ENCODE results near the gene UBR7. TPM values are rescaled to one million over a fixed set of nuclear protein-coding genes. Genes with fewer than 3 reads are reported as not detected.
"Not testable (repeated sequence)": the region's sequence is repeated elsewhere in the genome, so short reads cannot be mapped to it uniquely, and the experiment has no call there.

UBR7 gene
- total RNA-seq, 5 donors from 2014 or later (not counting 1 experiment from before 2014, with no cell fraction given): 12.0 to 16.9 (median 14.7) TPM

DNA sequence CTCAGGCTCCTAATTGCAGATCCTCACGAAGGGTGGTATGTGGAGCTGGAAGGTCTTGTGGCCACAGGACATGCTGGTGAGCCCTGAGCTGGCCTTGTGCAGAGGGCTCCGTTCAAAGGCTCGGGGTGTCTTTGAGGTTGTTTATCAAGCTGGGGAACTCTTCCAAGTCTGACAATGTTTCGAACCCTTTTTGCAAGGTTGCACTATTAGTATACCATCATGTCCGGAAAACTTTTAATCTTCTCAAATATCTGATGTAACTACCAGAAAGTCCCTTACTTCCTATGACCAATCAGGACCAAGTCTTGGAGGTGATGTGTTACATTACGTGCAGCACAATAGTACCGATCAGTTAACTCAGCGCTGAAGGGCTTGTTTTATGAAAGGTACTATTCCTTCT, 21.5 kb downstream of the UBR7 start:
- no peak for DNase-seq
- Histone ChIP-seq H3K9me3 (no peaks in the 10 kb centered on the region), H3K4me3 (ENCODE audit: control insufficient read depth in 1 of 2, extremely low read depth in 1 of 2, low read length in 1 of 2) (no peak overlapping the region), H3K27me3 (replicated peaks in 1 of 2; ENCODE audit: control insufficient read depth in 2 of 2, extremely low read depth in 1 of 2, insufficient read depth in 2 of 2, low read length in 1 of 2) (peaks cover 0 to 27% of the 10 kb centered on the region in 2 experiments), H3K27ac (ENCODE audit: low read length) (no peak overlapping the region), H3K4me1 (ENCODE audit: control insufficient read depth in 1 of 2, extremely low read depth in 1 of 2, insufficient read depth in 2 of 2, low read length in 2 of 2) (peaks cover 0 to 11% of the 10 kb centered on the region in 2 experiments), H3K36me3 (ENCODE audit: control insufficient read depth in 2 of 2, extremely low read depth in 1 of 2, insufficient read depth in 1 of 2, low read length in 1 of 2) (peaks cover 3 to 47% of the 10 kb centered on the region in 2 donors)
- Mint-ChIP-seq H3K4me3 (no peak overlapping the region), H3K36me3 (peaks cover 47% of the 10 kb centered on the region), H3K27ac (no peak overlapping the region), H3K4me1 (peaks cover 12 to 22% (median 19%) of the 10 kb centered on the region in 3 donors), H3K27me3 (peaks cover 9 to 12% of the 10 kb centered on the region in 2 donors), H3K9me3 (no peaks in the 10 kb centered on the region)
- ATAC-seq (replicated peaks in 1 of 4): no peak
- ChIA-PET POLR2A (no interaction called here), CTCF (no interaction called here)
- WGBS (ENCODE audit: insufficient coverage): 100% methylated on average over 2 of the region's 8 CpGs

DNA sequence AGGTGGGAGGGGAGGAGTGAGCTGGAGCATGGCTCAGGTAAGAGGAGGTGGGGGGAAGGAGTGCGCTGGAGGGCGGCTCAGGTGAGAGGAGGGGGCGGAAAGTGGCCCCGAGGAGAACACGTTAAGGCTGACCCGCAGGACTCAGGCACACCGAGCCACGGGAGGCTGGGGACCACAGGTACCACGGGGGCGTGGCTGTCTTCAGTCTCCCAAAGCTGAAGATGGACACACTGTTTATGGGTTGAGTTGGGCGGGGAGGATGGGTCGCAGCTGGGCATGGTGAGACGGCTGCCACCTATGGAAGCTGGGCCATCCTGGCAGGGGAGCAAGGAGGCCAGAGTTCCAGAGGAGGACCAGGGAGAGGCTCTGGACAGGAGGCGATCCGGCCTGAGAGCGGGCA, 23.5 kb downstream of the UBR7 start:
- H3K36me3 ChIP-seq (ENCODE audit: control insufficient read depth in 2 of 2, extremely low read depth in 1 of 2, insufficient read depth in 1 of 2, low read length in 1 of 2): peaks cover 3 to 31% of the 10 kb centered on the region in 2 donors
- Mint-ChIP-seq H3K36me3 (peaks cover 34% of the 10 kb centered on the region), H3K27me3 (peaks cover 9 to 12% of the 10 kb centered on the region in 2 donors), H3K9me3 (no peaks in the 10 kb centered on the region), H3K27ac (no peak overlapping the region), H3K4me1 (peaks cover 12 to 22% (median 19%) of the 10 kb centered on the region in 3 donors), H3K4me3 (peak overlapping the region in 2 of 3 donors; percentile 61 to 77)
- peaks cover 0 to 11% of the 10 kb centered on the region in 2 experiments for H3K4me1 ChIP-seq (ENCODE audit: control insufficient read depth in 1 of 2, extremely low read depth in 1 of 2, insufficient read depth in 2 of 2, low read length in 2 of 2)
- CTCF ChIA-PET: no interaction called here
- no peak overlapping the region for H3K27ac ChIP-seq (ENCODE audit: low read length)
- H3K9me3 ChIP-seq: no peaks in the 10 kb centered on the region
- POLR2A ChIA-PET: no interaction called here
- no peak for ATAC-seq (replicated peaks in 1 of 4)
- H3K27me3 ChIP-seq (replicated peaks in 1 of 2; ENCODE audit: control insufficient read depth in 2 of 2, extremely low read depth in 1 of 2, insufficient read depth in 2 of 2, low read length in 1 of 2): peaks cover 0 to 27% of the 10 kb centered on the region in 2 experiments
- no peak overlapping the region for H3K4me3 ChIP-seq (ENCODE audit: control insufficient read depth in 1 of 2, extremely low read depth in 1 of 2, low read length in 1 of 2)
- 97% methylated on average over 15 of the region's 16 CpGs for WGBS (ENCODE audit: insufficient coverage)
- no peak for DNase-seq

DNA sequence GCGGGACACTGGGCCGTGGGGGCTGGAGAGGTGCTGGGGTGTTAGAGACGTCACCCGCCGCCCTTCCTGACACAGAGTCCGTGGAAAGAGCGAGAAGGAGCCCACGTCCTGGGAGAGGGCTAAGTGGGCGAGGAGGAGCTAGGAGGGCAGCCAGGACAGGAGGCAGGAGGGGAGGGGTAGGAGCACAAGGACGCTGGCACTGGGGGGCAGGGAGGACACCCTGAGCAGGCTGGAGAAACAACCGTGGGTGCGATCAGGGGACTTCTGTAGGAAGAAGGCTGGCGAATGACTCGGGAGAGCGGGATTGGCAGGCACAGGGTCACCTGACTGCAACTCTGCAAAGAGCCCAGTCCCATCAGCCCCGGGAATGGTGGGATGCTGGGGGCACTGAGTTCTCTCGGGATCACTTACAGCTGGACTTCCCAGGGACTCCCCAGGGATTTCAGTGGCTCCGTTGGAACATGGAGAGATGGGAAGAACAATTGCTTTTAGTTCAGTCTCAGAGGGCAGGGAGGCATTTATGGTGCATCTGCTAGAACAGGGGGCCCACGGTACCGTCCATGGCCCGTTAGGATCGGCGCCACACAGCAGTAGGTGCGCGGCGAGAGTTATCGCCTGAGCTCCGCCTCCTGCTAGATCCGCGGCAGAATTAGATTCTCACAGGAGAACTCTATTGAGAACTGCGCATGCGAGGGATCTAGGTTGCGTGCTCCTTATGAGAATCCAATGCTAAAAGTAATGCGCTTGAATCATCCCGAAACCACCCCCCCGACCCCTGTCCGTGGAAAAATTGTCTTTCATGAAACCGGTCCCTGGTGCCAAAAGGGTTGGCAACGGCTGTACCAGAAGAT, 24.3 kb downstream of the UBR7 start:
- Mint-ChIP-seq H3K9me3 (no peaks in the 10 kb centered on the region), H3K27ac (no peak overlapping the region), H3K4me3 (peak overlapping the region; percentile 45 to 77 (median 61)), H3K36me3 (peaks cover 26% of the 10 kb centered on the region), H3K4me1 (peaks cover 12 to 22% (median 19%) of the 10 kb centered on the region in 3 donors), H3K27me3 (peaks cover 9 to 12% of the 10 kb centered on the region in 2 donors)
- DNase-seq (no peak), ATAC-seq (replicated peaks in 1 of 4) (peak in 3 of 4 experiments; percentile 43 to 72 (median 56))
- H3K36me3 ChIP-seq (ENCODE audit: control insufficient read depth in 2 of 2, extremely low read depth in 1 of 2, insufficient read depth in 1 of 2, low read length in 1 of 2): peaks cover 3 to 24% of the 10 kb centered on the region in 2 donors
- WGBS (ENCODE audit: insufficient coverage): 37% methylated on average over 36 of the region's 39 CpGs
- CTCF ChIA-PET: interaction anchor here in 1 of 2 donors (0.6 kb wide), 1 partner anchor 91 kb away, joined by 3 read pairs; no protein-coding TSS in a partner anchor
- peaks cover 0 to 27% of the 10 kb centered on the region in 2 experiments for H3K27me3 ChIP-seq (replicated peaks in 1 of 2; ENCODE audit: control insufficient read depth in 2 of 2, extremely low read depth in 1 of 2, insufficient read depth in 2 of 2, low read length in 1 of 2)
- no peaks in the 10 kb centered on the region for H3K9me3 ChIP-seq
- H3K4me1 ChIP-seq (ENCODE audit: control insufficient read depth in 1 of 2, extremely low read depth in 1 of 2, insufficient read depth in 2 of 2, low read length in 2 of 2): peaks cover 0 to 11% of the 10 kb centered on the region in 2 experiments
- POLR2A ChIA-PET: no interaction called here
- H3K27ac ChIP-seq (ENCODE audit: low read length): no peak overlapping the region
- H3K4me3 ChIP-seq (ENCODE audit: control insufficient read depth in 1 of 2, extremely low read depth in 1 of 2, low read length in 1 of 2): peak overlapping the region; percentile 24 to 35

DNA sequence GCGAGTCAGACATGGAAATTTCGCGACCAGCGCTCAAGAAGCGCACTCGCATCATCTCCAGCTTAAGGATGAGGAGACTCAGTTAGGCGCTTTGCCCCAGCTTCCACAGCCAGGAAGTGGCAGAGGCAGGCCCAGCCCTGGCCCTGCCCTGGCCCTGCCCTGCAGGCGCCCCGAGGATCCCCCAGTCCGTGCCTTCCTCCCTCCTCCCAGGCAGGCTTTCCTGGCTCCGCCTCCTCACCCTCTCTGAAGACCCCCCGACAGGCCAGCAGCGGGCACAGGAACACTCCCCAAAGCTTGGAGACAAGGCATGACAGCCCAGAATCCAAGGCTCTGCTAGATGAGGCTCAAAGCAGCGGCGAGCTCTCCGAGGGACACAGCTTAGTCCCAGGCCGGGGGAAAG, 25.1 kb downstream of the UBR7 start:
- Mint-ChIP-seq H3K4me1 (peaks cover 12 to 22% (median 19%) of the 10 kb centered on the region in 3 donors), H3K9me3 (no peaks in the 10 kb centered on the region), H3K36me3 (peaks cover 21% of the 10 kb centered on the region), H3K4me3 (peak overlapping the region in 1 of 3 donors; percentile 77), H3K27ac (no peak overlapping the region), H3K27me3 (peaks cover 9 to 12% of the 10 kb centered on the region in 2 donors)
- peaks cover 0 to 11% of the 10 kb centered on the region in 2 experiments for H3K4me1 ChIP-seq (ENCODE audit: control insufficient read depth in 1 of 2, extremely low read depth in 1 of 2, insufficient read depth in 2 of 2, low read length in 2 of 2)
- H3K27me3 ChIP-seq (replicated peaks in 1 of 2; ENCODE audit: control insufficient read depth in 2 of 2, extremely low read depth in 1 of 2, insufficient read depth in 2 of 2, low read length in 1 of 2): peaks cover 0 to 27% of the 10 kb centered on the region in 2 experiments
- POLR2A ChIA-PET: no interaction called here
- CTCF ChIA-PET: no interaction called here
- DNase-seq: no peak
- peaks cover 2 to 18% of the 10 kb centered on the region in 2 donors for H3K36me3 ChIP-seq (ENCODE audit: control insufficient read depth in 2 of 2, extremely low read depth in 1 of 2, insufficient read depth in 1 of 2, low read length in 1 of 2)
- H3K9me3 ChIP-seq: no peaks in the 10 kb centered on the region
- peak overlapping the region in 1 of 2 donors; percentile 35 for H3K4me3 ChIP-seq (ENCODE audit: control insufficient read depth in 1 of 2, extremely low read depth in 1 of 2, low read length in 1 of 2)
- no peak for ATAC-seq (replicated peaks in 1 of 4)
- H3K27ac ChIP-seq (ENCODE audit: low read length): no peak overlapping the region
- WGBS (ENCODE audit: insufficient coverage): 67% methylated on average over 14 of the region's 17 CpGs

DNA sequence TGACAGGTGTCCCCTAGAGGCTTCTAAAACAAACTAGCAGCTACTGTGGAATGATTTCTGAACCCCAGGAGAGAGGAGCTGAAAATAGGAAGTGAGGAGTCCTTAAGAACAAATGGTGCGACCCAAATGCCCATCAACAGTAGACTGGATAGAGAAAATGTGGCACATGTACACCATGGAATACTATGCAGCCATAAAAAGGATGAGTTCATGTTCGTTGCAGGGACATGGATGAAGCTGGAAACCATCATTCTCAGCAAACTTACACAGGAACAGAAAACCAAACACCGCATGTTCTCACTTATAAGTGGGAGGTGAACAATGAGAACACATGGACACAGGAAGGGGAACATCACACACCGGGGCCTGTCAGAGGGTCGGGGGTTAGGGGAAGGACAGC, 26.0 kb downstream of the UBR7 start:
- Mint-ChIP-seq H3K36me3 (peaks cover 12% of the 10 kb centered on the region), H3K27me3 (peaks cover 9 to 12% of the 10 kb centered on the region in 2 donors), H3K4me1 (peaks cover 12 to 22% (median 19%) of the 10 kb centered on the region in 3 donors)
- H3K36me3 ChIP-seq (ENCODE audit: control insufficient read depth in 2 of 2, extremely low read depth in 1 of 2, insufficient read depth in 1 of 2, low read length in 1 of 2); H3K9me3 ChIP-seq; DNase-seq; H3K9me3 Mint-ChIP-seq; H3K27ac Mint-ChIP-seq; CTCF ChIA-PET; H3K4me3 ChIP-seq (ENCODE audit: control insufficient read depth in 1 of 2, extremely low read depth in 1 of 2, low read length in 1 of 2); H3K4me3 Mint-ChIP-seq; POLR2A ChIA-PET; H3K27ac ChIP-seq (ENCODE audit: low read length); ATAC-seq (replicated peaks in 1 of 4): not testable (repeated sequence)
- peaks cover 0 to 11% of the 10 kb centered on the region in 2 experiments for H3K4me1 ChIP-seq (ENCODE audit: control insufficient read depth in 1 of 2, extremely low read depth in 1 of 2, insufficient read depth in 2 of 2, low read length in 2 of 2)
- no CpG with 5 or more reads among the region's 5 CpGs for WGBS (ENCODE audit: insufficient coverage)
- H3K27me3 ChIP-seq (replicated peaks in 1 of 2; ENCODE audit: control insufficient read depth in 2 of 2, extremely low read depth in 1 of 2, insufficient read depth in 2 of 2, low read length in 1 of 2): peaks cover 0 to 27% of the 10 kb centered on the region in 2 experiments

DNA sequence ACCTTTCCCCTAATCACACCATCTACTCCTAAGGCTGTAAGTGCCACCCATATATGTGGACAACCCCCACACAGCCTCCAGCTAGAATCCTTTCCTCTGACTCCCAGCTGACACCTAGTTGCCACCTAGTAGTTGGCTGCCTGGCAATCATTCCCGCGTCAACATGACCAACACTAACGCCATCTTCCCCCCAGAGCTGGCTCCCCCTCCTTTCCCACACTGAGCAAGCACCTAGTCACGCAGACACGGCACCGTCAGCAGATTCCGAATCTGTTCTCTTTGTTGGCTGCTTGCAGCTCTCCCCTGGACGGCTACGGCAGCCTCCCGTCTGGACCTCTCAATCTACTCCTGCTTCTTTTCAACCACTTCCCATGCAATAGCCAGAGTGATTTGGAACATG, 27.7 kb downstream of the UBR7 start:
- no peak overlapping the region for H3K27ac Mint-ChIP-seq

More for the DNA sequence above, 27.7 kb downstream of the UBR7 start:
- Mint-ChIP-seq H3K4me1 (peaks cover 12 to 21% (median 19%) of the 10 kb centered on the region in 3 donors), H3K4me3 (no peak overlapping the region), H3K36me3 (no peaks in the 10 kb centered on the region), H3K27me3 (peaks cover 9 to 12% of the 10 kb centered on the region in 2 donors), H3K9me3 (no peaks in the 10 kb centered on the region)
- Histone ChIP-seq H3K9me3 (no peaks in the 10 kb centered on the region), H3K4me1 (ENCODE audit: control insufficient read depth in 1 of 2, extremely low read depth in 1 of 2, insufficient read depth in 2 of 2, low read length in 2 of 2) (peaks cover 0 to 11% of the 10 kb centered on the region in 2 experiments), H3K4me3 (ENCODE audit: control insufficient read depth in 1 of 2, extremely low read depth in 1 of 2, low read length in 1 of 2) (no peak overlapping the region), H3K27me3 (replicated peaks in 1 of 2; ENCODE audit: control insufficient read depth in 2 of 2, extremely low read depth in 1 of 2, insufficient read depth in 2 of 2, low read length in 1 of 2) (peaks cover 0 to 26% of the 10 kb centered on the region in 2 experiments), H3K27ac (ENCODE audit: low read length) (no peak overlapping the region), H3K36me3 (ENCODE audit: control insufficient read depth in 2 of 2, extremely low read depth in 1 of 2, insufficient read depth in 1 of 2, low read length in 1 of 2) (no peaks in the 10 kb centered on the region)
- ChIA-PET CTCF (no interaction called here), POLR2A (no interaction called here)
- no peak for DNase-seq
- no peak for ATAC-seq (replicated peaks in 1 of 4)
- 67% methylated on average over 10 of the region's 10 CpGs for WGBS (ENCODE audit: insufficient coverage)

Data from T-cell (primary cell).